OCI-LY3 (cell line): ENCODE measurements around the gene SULT1C4.

ENCODE experiments used
- H2AFZ ChIP-seq: fragments of 200-600, 300-600 bp; shearing (Covaris generic); 2 replicates; pipeline ENCODE4 v1.6.0; 2014; ENCODE audit warnings: antibody characterized with exemption, low read depth, low read length
- H3K27ac ChIP-seq: fragments of 200-600, 300-600 bp; sonication (generic); 2 replicates; pipeline ENCODE4 v1.5.1; 2014; ENCODE audit warnings: mild to moderate bottlenecking, low read length, moderate library complexity, mixed read lengths
- H3K27me3 ChIP-seq: fragments of 200-600, 300-600 bp; sonication (generic); 2 replicates; pipeline ENCODE4 v1.6.1; 2014; ENCODE audit warnings: low read depth, low read length, mixed read lengths
- H3K36me3 ChIP-seq: fragments of 200-600, 300-600 bp; sonication (generic); replicated peaks from 2 replicates; pipeline ENCODE3; 2014; ENCODE audit warnings: low read depth, low read length, mixed read lengths
- H3K4me1 ChIP-seq: fragments of 300-600, 200-600 bp; sonication (generic); 2 replicates; pipeline ENCODE4 v1.6.1; 2014; ENCODE audit warnings: low read length, mixed read lengths
- H3K4me2 ChIP-seq: fragments of 200-600, 300-600 bp; sonication (generic); 2 replicates; pipeline ENCODE4 v1.6.1; 2014; ENCODE audit warnings: low read length, mixed read lengths
- H3K4me3 ChIP-seq: fragments of 300-600, 200-600 bp; sonication (generic); 2 replicates; pipeline ENCODE4 v1.5.1; 2014; ENCODE audit warnings: antibody characterized with exemption, mild to moderate bottlenecking, low read length, moderate library complexity
- H3K79me2 ChIP-seq: fragments of 300-600, 200-600 bp; shearing (Covaris generic); 2 replicates; pipeline ENCODE4 v1.6.1; 2014; ENCODE audit warnings: mild to moderate bottlenecking, low read length, mixed read lengths
- H3K9ac ChIP-seq: fragments of 300-600, 200-600 bp; shearing (Covaris generic); 2 replicates; pipeline ENCODE4 v1.6.0; 2014; ENCODE audit warnings: mild to moderate bottlenecking, low read length, moderate library complexity
- H3K9me3 ChIP-seq: fragments of 200-600, 300-600 bp; shearing (Covaris generic); 2 replicates; pipeline ENCODE4 v1.6.1; 2014; ENCODE audit warnings: low read length, mixed read lengths; ENCODE audit not compliant: insufficient read depth
- H4K20me1 ChIP-seq: fragments of 200-600, 300-600 bp; sonication (generic); 2 replicates; pipeline ENCODE4 v1.6.1; 2016; ENCODE audit warnings: low read length, mixed read lengths; ENCODE audit not compliant: insufficient read depth
- CTCF ChIP-seq: fragments of 200-600, 300-600 bp; sonication (generic); IDR thresholded peaks from 2 replicates; pipeline ENCODE4 v1.5.1; 2014; ENCODE audit warnings: antibody characterized with exemption, low read length, low read depth
- EZH2phosphoT487 ChIP-seq: fragments of 200-600 bp; shearing (Covaris generic); IDR thresholded peaks from 2 replicates; pipeline ENCODE4 v1.6.1; 2018; ENCODE audit warnings: antibody characterized with exemption, mixed run types, low read depth

Gene SULT1C4

GRCh38 chr2:108393197-108393596, 15.4 kb downstream of the SULT1C4 start:
- Histone ChIP-seq H3K27me3 (no peaks in the 10 kb centered on the region), H4K20me1 (no peaks in the 10 kb centered on the region), H3K9me3 (peaks cover 12% of the 10 kb centered on the region; the same call in 1 of the 2 replicates), H2AFZ (no peak overlapping the region), H3K9ac (no peak overlapping the region), H3K4me3 (no peak overlapping the region), H3K79me2 (no peaks in the 10 kb centered on the region), H3K36me3 (no peaks in the 10 kb centered on the region), H3K27ac (no peak overlapping the region), H3K4me1 (no peaks in the 10 kb centered on the region), H3K4me2 (no peak overlapping the region)
- no peak for TF ChIP-seq EZH2phosphoT487
- TF ChIP-seq CTCF: no peak

GRCh38 chr2:108395155-108395554, 17.4 kb downstream of the SULT1C4 start:
- peaks cover 12% of the 10 kb centered on the region; the same call in 1 of the 2 replicates for H3K9me3 ChIP-seq
- H3K27ac ChIP-seq: no peak overlapping the region

GRCh38 chr2:108396845-108397244, 19.1 kb downstream of the SULT1C4 start:
- Histone ChIP-seq H3K4me2 (peak overlapping the region; percentile 47), H3K9me3 (peaks cover 8% of the 10 kb centered on the region; the same call in 1 of the 2 replicates), H3K9ac (no peak overlapping the region), H3K4me1 (no peaks in the 10 kb centered on the region), H2AFZ (no peak overlapping the region), H3K4me3 (peak overlapping the region; percentile 33), H3K27ac (no peak overlapping the region), H3K79me2 (no peaks in the 10 kb centered on the region), H3K27me3 (no peaks in the 10 kb centered on the region), H3K36me3 (no peaks in the 10 kb centered on the region), H4K20me1 (no peaks in the 10 kb centered on the region)
- TF ChIP-seq CTCF: peak; percentile 62
- no peak for TF ChIP-seq EZH2phosphoT487

More at GRCh38 chr2:108395155-108395554, 17.4 kb downstream of the SULT1C4 start:
- Histone ChIP-seq H3K4me2 (no peak overlapping the region), H3K4me3 (no peak overlapping the region), H3K9ac (no peak overlapping the region), H2AFZ (no peak overlapping the region), H3K27me3 (no peaks in the 10 kb centered on the region), H3K36me3 (no peaks in the 10 kb centered on the region), H3K79me2 (no peaks in the 10 kb centered on the region), H3K4me1 (no peaks in the 10 kb centered on the region), H4K20me1 (no peaks in the 10 kb centered on the region)
- TF ChIP-seq CTCF: no peak

GRCh38 chr2:108399479-108399878, 21.7 kb downstream of the SULT1C4 start:
- Histone ChIP-seq H3K27ac (no peak overlapping the region), H3K9me3 (no peaks in the 10 kb centered on the region), H3K9ac (no peak overlapping the region), H3K27me3 (no peaks in the 10 kb centered on the region), H3K79me2 (no peaks in the 10 kb centered on the region), H3K4me1 (no peaks in the 10 kb centered on the region), H3K36me3 (no peaks in the 10 kb centered on the region), H3K4me3 (no peak overlapping the region), H2AFZ (no peak overlapping the region), H4K20me1 (no peaks in the 10 kb centered on the region), H3K4me2 (no peak overlapping the region)
- TF ChIP-seq EZH2phosphoT487 (no peak), CTCF (no peak)
